GM18502 (cell line): Measurements from ENCODE around the gene MYOT.

ENCODE experiments used
- ATAC-seq: cut with Tn5 transposase; IDR thresholded peaks from one replicate; pipeline ENCODE4 v1.9.1; 2021; ENCODE audit warnings: mild to moderate bottlenecking; ENCODE audit not compliant: unreplicated experiment, poor library complexity

The MYOT gene

GRCh38 chr5:137894586-137894985 lies 26.9 kb downstream of the MYOT start:
- ATAC-seq: no peak

GRCh38 chr5:137896560-137896959 lies 28.9 kb downstream of the MYOT start:
- ATAC-seq: no peak

DNA sequence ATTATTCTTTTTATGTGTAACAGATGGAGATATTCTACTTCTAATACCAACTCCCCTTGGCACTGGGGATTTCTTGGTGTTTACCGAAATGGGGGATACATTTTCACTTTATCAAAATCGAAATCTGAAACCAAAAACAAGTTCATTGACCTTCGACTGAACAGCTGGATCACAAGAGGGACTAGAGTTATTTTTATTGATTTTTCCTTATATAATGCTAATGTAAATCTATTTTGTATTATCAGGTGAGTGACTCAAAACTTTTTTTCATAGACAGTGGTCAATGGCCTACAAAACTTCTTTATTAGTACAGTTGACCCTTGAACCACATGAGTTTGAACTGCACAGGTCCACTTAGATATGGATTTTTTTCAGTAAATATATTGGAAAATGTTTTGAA lies 31.8 kb downstream of the MYOT start:
- no peak for ATAC-seq

DNA sequence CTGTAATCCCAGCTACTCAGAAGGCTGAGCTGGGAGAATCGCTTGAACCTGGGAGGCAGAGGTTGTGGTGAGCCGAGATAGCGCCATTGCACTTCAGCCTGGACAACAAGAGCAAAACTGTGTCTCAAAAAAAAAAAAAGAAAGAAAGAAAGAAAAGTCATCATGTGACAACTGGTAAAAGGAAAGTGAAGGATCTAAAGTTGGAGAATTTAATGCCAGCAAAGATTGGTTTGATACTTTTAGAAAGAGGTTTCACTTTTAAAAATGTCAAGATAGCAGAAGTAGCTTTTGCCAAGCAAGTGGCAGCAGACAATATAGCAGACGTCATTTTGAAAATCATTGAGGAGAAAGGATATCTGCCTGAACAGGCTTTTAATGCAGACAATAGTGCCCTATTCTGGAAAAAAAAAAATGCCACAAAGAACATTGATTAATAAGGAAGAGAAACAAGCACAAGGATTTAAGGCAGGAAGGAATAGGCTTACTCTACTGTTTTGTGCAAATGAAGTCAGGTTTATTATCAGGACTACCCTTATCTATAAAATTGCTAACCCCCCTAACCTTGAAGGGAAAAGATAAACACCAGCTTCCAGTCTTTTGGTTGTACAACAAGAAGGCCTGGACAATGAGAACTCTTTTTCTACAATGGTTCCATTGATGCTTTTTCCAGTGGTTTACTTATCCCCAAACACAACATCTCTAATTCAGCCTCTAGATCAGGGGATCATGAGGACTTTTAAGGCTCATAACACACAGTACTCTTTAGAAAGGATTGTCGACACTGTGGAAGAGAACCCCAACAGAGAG lies 33.6 kb downstream of the MYOT start:
- no peak for ATAC-seq

GRCh38 chr5:137902408-137903133 lies 34.9 kb downstream of the MYOT start:
- no peak for ATAC-seq

- no peak for ATAC-seq
These were observed 47.1 kb downstream of the MYOT start for GRCh38 chr5:137914758-137915157.

DNA sequence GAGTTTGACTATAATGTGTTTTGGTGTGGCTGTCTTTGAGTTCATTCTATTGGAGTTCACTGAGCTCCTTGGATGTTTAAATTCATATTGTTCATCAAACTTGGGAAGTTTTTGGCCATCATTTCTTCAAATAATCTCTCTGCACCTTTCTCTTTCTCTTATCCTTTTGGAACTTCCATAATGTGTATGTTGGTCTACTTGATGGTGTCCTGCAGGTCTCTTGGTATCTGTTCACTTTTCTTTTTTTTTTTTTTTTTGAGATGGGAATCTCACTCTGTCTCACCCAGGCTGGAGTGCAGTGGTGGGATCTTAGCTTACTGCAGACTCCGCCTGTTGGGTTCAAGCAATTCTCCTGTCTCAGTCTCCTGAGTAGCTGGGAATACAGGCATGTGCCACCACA lies 49.3 kb downstream of the MYOT start:
- ATAC-seq: no peak

DNA sequence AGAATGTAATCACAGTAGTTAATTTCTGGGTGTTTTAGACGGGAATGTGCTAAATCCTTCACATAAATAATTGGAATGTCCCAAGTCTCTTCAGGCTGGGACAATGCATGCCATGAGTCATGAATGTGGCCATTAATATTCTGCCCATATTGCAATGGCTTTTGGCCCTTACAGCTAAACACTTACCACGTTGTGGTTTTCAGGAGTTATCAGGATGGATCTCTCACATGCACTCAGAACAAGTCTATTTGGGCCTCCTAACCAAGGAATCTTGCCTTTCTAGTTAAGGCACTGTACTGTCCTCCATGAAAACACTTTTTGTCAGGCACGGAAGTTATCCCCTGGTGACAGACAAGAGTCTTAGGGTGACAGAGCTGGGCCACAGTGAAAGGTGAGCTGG lies 54.3 kb downstream of the MYOT start:
- ATAC-seq: no peak

DNA sequence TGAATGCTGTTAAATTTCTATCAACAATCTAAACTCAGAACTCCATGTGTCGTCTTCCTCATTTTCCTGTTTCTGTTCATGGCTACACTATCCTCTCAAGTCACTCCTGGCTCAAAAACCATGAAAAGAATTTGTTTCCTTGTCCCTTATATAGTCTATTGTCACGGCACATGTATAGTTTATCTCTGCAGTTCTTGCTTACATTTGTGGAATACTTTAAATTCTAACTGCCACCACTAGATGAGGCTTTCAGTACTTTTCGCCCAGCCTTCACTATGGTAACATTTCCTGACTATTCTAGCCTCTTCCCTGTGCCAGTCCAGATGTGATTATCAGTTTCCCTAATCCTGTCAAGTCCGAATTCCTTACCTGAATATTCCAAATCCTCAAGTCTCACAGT lies 56.2 kb downstream of the MYOT start:
- no peak for ATAC-seq

GRCh38 chr5:137932800-137933199 lies 65.1 kb downstream of the MYOT start:
- no peak for ATAC-seq

DNA sequence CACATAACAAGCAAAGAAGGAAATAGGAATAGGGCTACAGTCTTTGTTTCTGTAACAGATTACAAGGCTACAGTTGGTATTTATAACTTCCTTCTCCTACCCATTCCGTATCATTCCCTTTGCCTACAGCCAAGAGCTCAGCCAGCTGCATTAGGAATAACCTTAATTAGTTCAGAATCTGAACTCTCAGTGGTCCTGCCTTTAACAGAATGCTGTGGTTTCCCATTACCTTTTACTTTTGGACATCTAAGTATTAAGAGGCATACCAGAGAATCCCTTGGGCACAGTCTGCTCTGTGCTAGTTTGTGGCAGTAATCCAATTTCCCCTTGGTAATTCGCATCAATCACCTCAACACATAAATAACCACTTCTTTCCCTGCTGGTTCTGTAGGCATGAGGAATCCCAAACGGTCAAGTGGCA lies 65.8 kb downstream of the MYOT start:
- ATAC-seq: no peak

DNA sequence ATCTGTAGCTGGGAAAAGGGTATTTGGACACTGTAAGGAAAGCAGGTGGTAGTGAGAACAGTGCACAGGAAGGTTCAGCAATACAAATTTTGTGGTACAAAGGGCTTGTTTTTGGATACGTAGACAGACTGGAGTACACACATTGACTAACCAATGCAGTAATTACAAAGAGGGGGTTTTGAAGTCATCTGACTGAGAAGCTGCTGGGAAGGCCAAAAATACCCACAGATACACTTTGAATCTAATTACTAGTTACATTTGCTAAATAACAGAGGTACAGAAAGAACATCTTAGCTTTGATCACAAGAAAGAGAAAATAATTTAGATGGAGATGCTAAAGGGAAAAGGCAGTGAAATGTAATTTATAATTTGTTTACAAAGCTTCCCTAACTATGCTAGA lies 67.5 kb downstream of the MYOT start:
- ATAC-seq: no peak

GRCh38 chr5:137935694-137936093 lies 68.0 kb downstream of the MYOT start:
- ATAC-seq: no peak
